Colon (tissue), 2 donors: ENCODE measurements around the gene SPHK1.

Experiments used
- FAIRE-seq: peaks from 2 replicates; lab custom pipeline; 2012; peaks lifted over from hg19 to GRCh38; lab: Jason Lieb, UNC
- donor health status: control.
- donor health status: control.

Gene SPHK1

DNA sequence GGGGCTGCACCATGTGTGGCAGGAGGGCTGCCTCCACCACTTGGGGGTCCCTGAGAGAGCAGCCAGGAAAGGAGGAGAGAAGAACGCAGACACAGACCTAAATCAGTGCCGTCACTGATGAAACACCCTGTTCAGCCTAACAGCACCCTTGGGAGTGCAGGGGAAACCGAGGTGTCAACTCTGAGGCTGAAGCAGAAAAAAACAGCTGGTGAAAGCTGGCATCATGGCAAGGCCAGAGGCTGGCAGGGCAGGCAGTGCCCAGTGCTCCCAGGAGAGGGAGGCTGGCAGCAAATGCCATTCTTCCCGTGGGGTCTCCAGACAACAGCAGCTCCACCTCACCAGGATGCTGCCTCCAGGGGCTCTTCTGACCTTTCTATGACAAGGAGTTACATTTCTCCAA, 23.1 kb downstream of the SPHK1 start:
- no peak for FAIRE-seq

DNA sequence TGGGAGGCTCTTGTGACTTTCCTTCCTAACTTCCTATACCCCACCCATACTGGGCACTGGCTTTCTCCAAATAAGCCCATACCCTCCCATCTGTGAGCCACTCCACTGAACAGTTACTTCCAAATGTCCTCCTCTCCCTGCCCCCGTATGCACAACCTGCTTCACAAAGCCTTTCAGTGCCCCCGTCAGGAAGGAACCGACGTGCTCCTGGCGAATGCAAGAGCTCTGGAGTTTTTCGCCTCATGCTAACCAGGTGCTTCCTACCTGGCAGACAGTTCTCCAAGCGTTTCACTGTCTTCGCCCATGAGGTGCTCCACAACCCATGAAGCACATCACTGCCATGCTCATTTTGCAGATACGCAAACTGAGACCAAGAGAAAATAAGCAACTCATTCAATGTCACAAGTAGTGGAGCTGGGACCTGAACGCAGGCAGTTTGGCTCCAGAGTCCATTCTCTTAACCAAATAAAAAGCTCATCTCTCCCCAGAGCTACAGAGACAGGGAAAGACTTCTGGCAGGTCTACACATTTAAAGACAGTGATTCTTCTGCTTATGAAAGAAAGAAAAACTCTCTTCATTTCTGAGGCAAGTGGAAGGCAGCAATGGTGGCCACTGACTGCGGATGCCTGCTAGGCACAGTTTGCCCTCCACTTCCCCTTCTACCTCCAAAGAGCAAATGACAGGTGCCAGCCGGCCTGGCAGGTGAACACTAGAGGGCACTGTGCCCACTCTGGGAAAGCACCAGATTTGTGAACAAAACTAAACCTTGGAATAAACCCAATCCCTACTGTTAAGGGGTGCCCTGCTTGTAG, 23.8 kb downstream of the SPHK1 start:
- no peak for FAIRE-seq

DNA sequence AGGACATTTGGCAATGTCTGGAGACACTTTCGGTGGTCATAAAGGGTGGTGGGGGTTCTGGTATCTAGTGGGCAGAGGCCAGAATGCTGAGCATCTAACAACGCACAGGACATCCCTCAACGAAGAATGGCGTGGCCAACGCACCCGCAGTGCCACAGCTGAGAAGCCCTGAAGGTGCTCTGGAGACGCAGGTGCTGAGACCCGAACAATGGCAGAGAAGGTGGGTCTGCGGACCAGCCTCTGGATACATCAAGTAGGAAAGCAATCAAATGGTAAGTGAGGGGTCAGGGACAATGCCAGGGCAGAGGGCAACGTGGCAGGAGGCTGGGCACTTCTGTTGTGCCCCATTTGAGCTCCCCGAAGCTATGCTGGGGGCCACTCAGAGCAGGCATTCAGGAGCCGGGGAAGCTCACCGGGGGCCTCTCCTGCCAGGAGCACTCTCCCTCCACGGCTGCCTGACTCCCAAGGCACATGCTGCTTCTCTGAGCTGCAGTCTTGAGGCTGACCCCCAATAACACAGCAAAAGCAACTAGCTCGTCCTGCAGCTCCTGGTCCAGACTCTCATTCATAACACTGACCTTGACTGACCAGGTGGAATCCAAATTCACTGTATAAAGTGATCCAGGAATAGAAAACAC, 26.0 kb downstream of the SPHK1 start:
- FAIRE-seq = no peak

DNA sequence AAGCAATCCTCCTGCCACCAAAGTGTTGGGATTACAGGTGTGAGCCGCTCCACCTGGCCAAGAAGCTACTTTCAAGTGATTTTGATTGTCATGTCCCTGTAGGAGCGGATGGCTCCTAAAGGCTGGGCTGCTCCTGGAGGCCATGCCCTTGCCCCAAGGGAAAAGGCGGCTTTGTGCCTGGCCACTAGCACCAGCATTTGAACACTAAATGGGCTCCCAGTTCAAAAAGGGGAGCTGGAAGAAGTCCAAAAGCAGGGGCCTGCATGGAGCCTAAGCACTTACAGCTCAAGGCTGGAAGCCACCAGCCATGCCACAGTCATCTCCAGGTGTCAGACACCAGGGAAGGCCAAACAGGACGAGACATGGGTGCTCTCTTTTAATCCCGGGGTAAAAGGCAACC, 26.8 kb downstream of the SPHK1 start:
- no peak for FAIRE-seq

DNA sequence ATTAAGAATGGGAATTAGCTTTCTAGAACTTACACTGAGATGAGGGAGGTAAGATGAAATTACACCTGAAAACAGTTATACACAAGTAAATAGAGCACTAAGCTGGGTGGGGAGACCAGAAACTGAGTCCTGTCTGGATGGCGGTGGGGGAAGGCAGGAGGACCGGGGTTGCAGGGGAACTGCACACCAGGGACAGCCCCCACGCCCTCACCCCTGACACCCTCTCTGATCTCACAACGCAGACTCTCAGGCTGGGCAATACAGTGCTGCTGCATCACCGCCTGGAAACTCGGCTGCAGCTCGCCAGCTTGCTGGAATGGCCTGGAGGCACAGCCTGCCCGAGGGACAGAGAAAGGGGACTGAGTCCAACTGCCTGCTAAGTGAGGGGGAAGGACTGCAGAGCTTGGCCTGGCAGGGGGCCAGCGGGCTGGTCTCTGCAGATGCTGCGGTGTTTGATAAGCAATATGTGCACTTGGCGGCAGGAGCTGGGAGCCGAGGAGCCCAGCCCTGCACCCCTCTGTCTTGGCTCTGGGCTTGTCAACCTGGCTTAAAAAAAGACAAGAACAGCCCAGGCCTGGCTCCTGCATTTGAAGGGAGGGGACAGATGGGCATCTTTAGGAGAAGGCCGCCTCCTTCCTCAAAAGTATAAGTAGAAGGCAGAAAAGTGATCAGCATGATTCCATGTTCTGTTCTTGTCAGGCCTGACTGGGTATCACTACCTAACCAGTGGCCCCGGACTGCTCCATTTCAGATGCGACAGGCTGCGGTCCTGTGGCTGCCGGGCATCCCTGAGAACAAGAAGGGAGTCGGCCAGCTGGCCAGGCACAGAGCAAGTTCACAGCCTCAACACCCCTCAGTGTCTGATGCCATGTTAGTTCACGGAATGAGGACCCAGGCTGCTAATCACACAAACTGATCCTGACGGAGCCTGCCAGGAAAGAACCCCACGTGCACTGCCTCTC, 30.2 kb downstream of the SPHK1 start:
- FAIRE-seq = no peak

DNA sequence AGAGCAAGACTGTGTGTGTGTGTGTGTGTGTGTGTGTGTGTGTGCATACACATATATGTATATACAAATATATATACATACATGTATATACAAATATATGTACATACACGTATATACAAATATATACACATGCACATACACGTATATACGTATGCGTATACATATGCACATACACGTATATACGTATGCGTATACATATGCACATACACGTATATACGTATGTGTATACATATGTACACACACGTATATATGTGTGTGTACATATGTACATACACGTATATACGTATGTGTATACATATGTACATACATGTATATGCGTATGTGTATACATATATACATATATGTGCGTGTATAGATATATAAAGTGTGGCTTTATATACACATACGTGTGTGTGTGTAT, 31.4 kb downstream of the SPHK1 start:
- FAIRE-seq = no peak

DNA sequence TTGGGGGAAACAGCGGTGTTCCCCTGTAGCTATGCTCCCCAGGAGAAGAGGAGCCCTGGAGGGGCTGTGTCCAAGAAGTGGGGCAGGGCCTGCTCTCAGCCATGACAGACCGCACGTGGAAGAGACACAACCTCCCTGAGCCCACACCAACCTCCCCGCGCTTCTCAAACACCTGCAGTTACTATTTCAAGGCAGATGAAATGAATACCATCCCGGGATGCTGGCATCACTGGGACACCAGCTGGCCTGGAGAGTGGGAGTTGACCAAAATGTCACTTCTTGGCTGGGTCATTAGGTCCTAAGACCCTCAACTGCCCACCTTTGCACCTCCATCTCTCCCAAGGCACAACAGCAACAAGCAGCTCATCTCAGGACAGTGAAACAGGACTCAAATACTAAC, 32.0 kb downstream of the SPHK1 start:
- FAIRE-seq = no peak

DNA sequence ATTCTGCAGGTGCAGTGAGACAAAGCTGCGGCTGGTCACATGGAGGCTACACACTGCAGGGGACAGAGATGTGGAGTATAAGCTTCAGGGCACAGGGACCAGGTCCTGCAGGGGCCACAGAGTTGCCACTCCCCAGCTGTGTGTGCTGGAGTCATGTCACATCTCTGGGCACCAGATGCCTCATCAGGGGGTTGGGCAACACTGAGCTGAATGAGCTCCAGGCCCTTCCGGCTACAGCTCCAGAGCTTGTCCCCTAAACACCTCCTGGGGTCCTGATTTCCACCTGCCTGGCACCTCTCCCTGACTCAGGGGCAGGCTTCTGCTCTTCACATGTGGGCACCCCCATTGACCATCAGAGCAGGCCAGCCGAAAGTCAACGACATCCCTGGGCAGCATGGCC, 32.5 kb downstream of the SPHK1 start:
- no peak for FAIRE-seq

DNA sequence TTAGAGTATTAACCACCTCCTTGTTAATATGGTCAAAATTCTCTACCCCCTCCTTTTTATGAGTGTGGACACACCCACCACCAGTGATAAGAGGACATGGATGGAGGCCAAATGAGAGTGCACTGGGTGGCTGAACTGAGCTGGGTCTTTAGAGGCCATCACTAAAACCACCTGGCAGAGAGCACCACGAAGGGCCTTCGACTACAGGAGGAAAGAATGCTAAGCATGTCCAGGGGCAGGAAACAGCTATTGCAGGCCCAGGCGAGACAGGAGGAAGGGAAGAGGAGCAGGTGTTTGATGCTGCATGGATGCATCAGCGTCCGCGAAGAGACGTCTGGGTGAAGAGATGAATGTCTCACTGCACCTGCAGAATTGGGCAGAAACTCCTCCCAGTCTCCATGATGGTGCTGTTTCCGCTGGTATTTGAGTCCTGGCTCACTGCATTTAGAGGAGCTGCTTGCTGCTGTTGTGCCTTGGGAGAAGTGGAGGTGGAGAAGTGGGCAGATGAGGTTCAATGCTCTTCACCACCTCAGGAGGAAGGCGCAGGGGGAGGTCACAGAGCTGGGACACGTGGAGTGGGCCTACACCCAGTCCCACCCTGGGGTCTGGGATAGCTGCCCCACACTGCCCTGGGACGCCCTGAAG, 33.2 kb downstream of the SPHK1 start:
- no peak for FAIRE-seq

DNA sequence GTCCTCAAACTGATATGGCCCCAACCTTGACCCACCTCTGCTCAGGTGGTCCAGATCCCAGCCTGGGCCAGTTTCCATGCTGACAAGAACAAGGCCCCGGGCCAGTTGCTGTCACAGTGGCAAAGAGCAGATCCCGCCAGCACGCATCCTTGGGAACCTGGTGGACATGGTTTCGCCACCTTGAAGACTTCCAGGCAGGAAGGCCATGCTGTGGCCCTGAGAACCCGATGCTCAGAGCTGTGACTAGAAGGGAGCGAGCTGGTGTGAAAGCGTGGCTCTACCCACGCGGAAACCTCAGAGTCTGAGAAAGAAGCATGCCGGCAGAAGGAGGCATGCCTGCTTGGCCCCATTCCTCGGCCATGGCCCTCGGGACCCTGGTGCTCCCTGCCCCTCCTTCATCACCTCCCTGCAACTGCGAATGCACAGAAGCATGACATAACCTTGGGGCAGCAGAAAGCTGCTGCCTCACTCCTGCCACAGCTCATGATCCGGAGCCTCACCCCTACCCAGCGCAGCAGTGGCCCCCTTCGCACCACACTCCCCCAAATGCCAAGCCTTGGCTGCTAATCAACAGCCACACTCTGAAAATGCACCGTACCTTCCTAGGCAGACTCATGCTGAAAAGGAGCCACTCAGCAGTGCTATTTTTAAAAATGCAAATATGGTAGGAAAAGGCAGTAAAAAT, 35.3 kb downstream of the SPHK1 start:
- FAIRE-seq = no peak

DNA sequence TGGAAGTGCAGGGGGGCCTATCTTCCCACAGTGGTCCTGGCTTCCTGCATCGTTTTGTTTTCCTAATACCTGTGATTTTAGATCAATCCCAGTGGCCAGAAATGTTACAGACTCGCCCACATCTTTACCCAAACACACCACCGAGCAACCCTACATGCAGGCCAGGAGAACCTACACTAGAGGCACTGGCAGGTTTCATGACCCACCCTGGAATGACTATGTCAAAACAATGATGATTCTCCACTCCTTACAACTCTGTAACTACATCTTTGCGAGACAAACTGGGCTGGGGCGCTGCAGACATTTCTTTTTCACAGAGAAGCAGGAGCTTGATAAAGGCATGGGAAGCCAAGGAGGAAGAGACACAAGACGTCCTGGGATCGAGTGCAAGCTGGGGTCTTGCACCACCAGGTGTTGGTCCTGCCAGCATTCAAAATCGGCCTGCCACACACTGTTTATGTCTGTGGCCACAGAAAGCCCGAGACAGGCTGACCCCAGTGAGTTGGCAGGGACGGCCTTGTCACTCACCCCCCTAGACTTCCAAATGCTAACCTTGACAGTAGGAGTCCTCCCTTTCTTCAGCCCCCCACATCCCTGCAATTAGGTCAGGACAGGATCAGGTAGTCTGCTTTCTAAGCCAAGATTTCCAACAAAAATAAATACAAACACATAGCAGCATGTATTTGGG, 36.1 kb downstream of the SPHK1 start:
- no peak for FAIRE-seq

DNA sequence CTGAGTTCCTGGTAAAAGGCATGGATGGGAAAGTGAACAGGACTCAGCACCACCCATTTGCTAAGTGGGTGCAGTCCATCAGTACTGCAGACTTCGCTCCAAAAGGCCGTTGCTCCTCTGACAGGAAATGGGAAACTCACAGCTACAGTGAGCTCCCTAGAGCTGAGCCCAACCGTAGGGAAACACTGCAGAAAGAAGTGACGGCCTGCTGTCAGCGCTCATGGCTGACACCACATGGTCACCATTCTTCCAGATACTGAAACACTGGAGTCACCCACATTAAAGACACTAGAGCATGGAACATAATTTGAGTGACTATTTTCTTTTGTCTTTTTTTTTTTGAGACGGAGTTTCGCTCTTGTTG, 36.6 kb downstream of the SPHK1 start:
- FAIRE-seq = no peak

DNA sequence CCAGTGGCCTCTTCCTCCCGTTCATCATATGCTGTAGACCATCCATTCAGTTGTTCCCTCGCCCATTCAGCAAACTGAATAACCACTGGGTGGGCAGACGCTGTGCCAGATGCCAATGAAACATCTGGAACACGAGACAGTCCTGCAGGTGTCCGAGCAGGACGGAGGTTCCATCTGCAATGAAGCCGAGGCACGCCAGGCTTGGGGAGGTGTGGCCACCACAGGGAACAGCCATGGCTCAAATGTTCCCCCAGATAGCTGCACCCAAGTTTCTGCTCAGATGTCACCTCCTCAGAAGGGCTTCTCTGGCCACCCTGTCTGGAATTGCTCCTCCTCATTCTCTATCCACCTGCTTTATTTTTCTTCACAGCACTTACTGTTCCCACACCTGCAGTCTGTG, 38.0 kb downstream of the SPHK1 start:
- no peak for FAIRE-seq

DNA sequence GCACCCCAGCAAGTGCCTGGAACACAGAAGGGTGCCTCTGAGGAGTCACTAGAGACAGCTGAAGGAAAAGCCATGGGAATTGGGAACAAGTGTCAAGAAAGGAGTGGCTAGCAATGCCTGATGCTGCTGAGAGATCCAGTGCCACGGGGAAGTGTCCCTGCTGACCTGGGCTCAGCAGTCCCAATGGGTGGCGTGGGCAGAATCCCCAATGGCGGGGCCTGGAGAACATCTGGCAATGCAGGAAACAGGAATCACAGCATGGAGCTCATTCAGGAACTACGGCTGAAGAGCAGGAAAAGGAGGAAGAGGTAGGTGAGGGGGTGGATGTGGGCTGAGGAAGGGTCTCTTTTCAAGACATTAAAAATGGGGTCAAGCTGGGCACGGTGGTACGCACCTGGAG, 38.5 kb downstream of the SPHK1 start:
- FAIRE-seq = no peak

DNA sequence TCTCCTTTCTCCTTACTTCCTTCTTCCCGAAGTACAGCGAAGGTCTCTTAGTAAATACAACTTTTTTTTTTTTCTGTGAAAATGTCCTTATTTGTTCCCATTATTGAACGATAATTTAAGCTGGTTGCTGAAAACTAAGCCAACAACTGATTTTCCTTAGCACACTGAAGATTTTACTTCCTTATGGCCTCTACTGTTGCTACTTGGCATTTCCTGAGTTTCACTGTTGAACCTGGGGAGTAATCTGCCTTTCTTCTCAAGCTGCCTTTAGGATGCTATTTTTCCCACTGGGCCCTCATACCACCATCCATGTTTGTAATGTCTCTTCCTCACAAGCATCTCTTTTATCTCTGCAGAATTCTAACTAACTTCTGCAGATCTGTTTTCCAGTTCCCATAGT, 42.4 kb downstream of the SPHK1 start:
- no peak for FAIRE-seq

DNA sequence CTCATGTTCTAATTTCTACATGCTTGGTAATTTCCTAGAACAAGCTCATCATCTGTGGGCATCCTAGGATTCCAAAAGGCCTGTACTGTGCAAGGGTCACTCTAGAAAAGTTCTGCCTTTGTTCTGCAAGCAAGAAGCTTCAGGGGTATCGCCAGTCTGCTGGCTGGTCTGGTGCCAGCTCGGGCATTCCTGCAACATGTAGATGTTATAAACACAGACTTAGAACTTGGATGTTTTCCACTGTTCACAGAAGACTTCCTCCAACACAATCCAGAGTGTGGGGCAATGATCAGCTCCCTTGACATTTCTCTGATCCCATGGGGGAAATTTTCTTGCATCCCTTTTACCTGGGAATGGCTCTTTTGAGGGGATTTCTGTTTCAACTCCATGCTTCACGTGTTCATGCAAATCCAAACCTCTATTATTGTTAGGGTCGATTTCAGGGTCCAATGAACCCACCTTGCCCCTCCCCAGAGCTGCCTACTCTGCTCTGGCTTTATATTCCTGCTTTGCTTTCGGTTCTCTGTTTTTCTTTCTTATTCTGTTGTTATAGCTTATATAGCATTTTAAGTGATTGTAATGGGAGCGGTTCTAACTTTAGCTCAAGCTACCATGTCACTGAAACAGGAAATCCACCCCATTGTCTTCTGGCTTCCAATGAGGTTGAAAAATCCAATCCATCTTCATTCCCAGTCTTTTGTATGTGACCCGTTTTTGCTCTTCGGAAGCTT, 43.3 kb downstream of the SPHK1 start:
- no peak for FAIRE-seq

DNA sequence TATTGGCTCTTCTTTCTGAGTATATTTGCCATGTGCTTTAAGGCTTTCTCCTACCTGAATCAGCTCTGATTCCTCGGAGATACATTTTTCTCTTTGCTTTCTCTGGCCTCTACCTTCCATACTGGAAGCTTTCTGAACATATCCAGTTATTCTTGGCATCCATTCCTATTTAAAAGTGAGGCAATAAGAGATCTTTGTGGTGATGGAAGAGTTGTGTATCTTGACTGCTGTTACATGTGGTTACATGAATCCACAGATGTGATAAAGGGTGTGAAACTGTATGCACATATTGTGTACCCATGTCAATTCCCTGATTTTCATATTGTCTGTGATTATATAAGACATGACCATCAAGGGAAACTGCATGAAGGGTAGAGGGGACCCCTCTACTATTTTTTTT, 44.1 kb downstream of the SPHK1 start:
- FAIRE-seq = no peak

DNA sequence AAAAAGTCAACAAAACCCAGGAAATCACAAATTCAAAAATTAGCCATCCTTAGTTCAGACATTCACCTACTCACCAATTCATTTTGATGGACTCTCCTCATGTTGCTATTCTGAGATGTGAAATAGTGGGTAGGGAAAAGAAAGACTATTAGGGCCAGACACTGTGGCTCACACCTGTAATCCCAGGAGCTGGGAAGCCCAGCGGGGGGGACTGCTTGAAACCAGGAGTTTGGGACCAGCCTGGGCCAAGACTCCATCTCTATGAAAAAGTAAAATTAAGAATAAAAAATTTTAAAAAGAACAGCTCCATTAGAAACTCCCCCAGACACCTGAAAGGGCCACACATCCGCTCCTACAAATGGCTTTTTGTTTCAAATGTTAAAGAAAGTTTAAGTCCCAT, 47.1 kb downstream of the SPHK1 start:
- FAIRE-seq = no peak

DNA sequence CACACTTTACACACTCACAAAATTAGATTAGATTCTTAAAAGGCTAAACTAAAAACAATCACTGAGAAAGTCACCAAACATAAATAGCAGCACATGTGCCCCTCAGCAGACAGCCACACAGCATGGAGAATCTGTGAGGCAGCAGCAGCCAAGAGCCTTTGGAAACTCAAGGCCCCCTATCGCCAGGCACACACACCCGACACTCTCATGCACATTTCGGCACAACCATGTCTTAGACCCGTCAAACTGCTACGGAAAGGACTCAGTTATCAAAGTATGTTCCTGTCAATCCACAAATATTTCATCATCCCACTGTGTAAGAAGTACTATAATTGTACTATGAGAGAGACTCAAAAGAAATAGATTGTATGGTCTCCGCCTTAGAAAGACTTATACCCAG, 47.6 kb downstream of the SPHK1 start:
- no peak for FAIRE-seq

DNA sequence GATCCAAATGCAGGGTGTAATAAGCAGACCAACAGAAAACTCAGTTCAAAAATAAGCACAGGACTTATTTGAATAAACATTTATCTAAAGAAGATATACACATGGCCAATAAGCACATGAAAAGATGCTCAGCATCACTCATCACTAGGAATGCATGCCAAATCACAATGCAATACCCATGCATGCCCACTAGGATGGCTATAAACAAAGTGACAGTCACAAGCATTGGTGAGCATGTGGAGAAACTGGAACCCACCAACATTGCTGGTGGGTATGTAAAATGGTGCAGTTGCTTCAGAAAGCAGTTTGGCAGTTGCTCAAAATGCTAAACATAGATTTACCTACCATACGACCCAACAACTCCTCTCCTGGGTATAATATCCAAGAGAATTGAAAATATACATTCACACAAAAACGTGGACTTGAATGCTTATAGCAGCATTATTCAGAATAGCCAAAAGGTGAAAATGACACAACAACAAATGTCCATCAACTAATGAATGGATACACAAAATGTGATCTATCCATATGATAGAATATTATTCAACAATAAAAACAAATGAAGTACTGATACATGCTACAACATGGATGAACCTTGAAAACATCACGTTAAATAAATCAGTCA, 48.4 kb downstream of the SPHK1 start:
- no peak for FAIRE-seq
